Choroid plexus epithelial cell (primary cell): ENCODE measurements around the gene LRRFIP2.

ENCODE experiments used
- DNase-seq: peaks from one replicate; pipeline ENCODE4 v3.0.0-alpha.2; 2010; ENCODE audit warnings: low read depth
- H3K4me3 ChIP-seq: 2 replicates; pipeline ENCODE4 v1.5.1; 2011; ENCODE audit warnings: low read depth, mild to moderate bottlenecking, control low read depth, low read length, moderate library complexity
- CTCF ChIP-seq: conservative IDR thresholded peaks from 2 replicates; pipeline ENCODE4 v1.5.1; 2011; ENCODE audit warnings: low read depth, mild to moderate bottlenecking, control low read depth, inconsistent platforms, low read length, moderate library complexity

LRRFIP2 gene

GRCh38 chr3:37137516-37137915 lies 36.9 kb downstream of the LRRFIP2 start:
- no peak for TF ChIP-seq CTCF
- no peak for DNase-seq
- H3K4me3 ChIP-seq, result no peak overlapping the region

- no peak overlapping the region for H3K4me3 ChIP-seq
- TF ChIP-seq CTCF, result no peak
- no peak for DNase-seq
Measured at GRCh38 chr3:37136067-37136466, 38.3 kb downstream of the LRRFIP2 start.

- H3K4me3 ChIP-seq, result no peak overlapping the region
- TF ChIP-seq CTCF, result no peak
- DNase-seq, result no peak
Measured at GRCh38 chr3:37135561-37135960, 38.8 kb downstream of the LRRFIP2 start.

GRCh38 chr3:37132334-37132733 lies 42.0 kb downstream of the LRRFIP2 start:
- no peak overlapping the region for H3K4me3 ChIP-seq
- TF ChIP-seq CTCF, result no peak
- DNase-seq, result no peak

GRCh38 chr3:37131860-37132144 lies 42.6 kb downstream of the LRRFIP2 start:
- no peak for TF ChIP-seq CTCF
- H3K4me3 ChIP-seq, result no peak overlapping the region
- DNase-seq, result no peak

- no peak for TF ChIP-seq CTCF
- DNase-seq, result no peak
- no peak overlapping the region for H3K4me3 ChIP-seq
Measured at GRCh38 chr3:37130984-37131859, 43.2 kb downstream of the LRRFIP2 start.

GRCh38 chr3:37130448-37130847 lies 43.9 kb downstream of the LRRFIP2 start:
- no peak for DNase-seq
- no peak overlapping the region for H3K4me3 ChIP-seq
- no peak for TF ChIP-seq CTCF
